Mammary epithelial cell (primary cell): ENCODE data around the gene PLCH1.

Experiments used
- CTCF ChIP-seq, 2 donors: IDR thresholded peaks in 1 of 2; conservative IDR thresholded peaks in 1 of 2; 2 replicates each; pipeline ENCODE4 v1.5.1; 2011 to 2012; ENCODE audit warnings: inconsistent platforms in 2 of 2, low read length in 2 of 2, mild to moderate bottlenecking in 2 of 2, control low read depth in 1 of 2, low read depth in 1 of 2; ENCODE audit not compliant: insufficient read depth in 1 of 2; ENCODE audit errors: extremely low read depth in 1 of 2
- EZH2 ChIP-seq: IDR thresholded peaks from 2 replicates; pipeline ENCODE4 v1.6.1; 2012; ENCODE audit warnings: low read length, inconsistent platforms, borderline replicate concordance

GRCh38 chr3:155560594-155560993, 184.3 kb downstream of the PLCH1 start:
- TF ChIP-seq CTCF (conservative IDR thresholded peaks at IDR 0.05 in 1 of 2, IDR thresholded peaks at IDR 0.05 in 1 of 2; ENCODE audit: extremely low read depth in 1 of 2, insufficient read depth in 1 of 2, low read depth in 1 of 2, low read length in 2 of 2) (no peak), EZH2 (no peak)
